ENCODE data around the gene YWHAQ. TPM values are rescaled to one million over a fixed set of nuclear protein-coding genes. Genes with fewer than 3 reads are reported as not detected.

YWHAQ gene
- total and polyA plus RNA-seq, 9 of the 15 experiments (the other 6 are each of a cell fraction or from before 2014, with no cell fraction given): 63.1 to 359 (median 203) TPM

DNA sequence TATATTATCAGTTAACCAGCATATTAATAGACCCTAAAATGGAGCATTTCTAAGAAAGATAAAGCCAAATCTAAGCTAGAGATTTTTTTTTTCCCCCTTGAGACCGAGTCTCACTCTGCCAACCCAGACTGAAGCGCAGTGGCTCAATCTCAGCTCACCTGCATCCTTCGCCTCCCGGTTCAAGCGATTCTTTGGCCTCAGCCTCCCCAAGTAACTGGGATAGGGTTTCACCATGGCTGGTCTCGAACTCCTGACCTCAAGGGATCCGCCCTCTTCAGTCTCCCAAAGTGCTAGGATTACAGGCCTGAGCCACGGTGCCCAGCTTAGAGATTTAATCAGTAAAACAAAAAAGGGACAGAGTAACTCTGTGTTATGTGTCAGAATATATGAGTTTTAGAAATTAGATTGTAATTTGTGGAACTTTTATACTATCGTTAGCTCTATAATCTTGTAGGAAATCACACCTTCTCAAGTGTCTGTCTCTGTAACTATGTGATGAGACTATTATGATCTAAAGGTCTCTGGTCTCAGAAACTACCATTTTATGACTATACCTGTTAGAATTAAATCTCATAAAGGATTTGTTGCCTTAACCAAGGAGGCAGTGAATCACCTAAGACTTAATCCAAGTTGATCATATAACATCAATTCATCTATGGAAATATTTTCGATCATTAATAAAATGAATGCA lies 34.0 kb downstream of the YWHAQ start:
- intact Hi-C loops (cut with micrococcal nuclease): no loop called here
- POLR2A ChIA-PET: interaction anchor here (1.0 to 1.8 kb wide), 5 partner anchors 9 to 42 kb away, joined by 3 to 6 read pairs (median 3); partner anchors contain the start of gene ADAM17
- TF ChIP-seq TFAM (CRISPR knock-in tag; conservative IDR thresholded peaks at IDR 0.05) (no peak), DPF2 (IDR thresholded peaks at IDR 0.05) (0 out of 2 replicates have a peak, but pooled peaks have one; percentile 15), GATA2 (CRISPR knock-in tag; IDR thresholded peaks at IDR 0.05) (peak; percentile 20; the same call in 1 of the 2 replicates), ADNP (tag; IDR thresholded peaks at IDR 0.05) (peak; percentile 83), MEF2D (tag; conservative IDR thresholded peaks at IDR 0.05; ENCODE audit: low read depth) (no peak), SMARCA4 (IDR thresholded peaks at IDR 0.05) (0 out of 2 replicates have a peak, but pooled peaks have one; percentile 13)
- TF ChIP-seq, protein P1, sequence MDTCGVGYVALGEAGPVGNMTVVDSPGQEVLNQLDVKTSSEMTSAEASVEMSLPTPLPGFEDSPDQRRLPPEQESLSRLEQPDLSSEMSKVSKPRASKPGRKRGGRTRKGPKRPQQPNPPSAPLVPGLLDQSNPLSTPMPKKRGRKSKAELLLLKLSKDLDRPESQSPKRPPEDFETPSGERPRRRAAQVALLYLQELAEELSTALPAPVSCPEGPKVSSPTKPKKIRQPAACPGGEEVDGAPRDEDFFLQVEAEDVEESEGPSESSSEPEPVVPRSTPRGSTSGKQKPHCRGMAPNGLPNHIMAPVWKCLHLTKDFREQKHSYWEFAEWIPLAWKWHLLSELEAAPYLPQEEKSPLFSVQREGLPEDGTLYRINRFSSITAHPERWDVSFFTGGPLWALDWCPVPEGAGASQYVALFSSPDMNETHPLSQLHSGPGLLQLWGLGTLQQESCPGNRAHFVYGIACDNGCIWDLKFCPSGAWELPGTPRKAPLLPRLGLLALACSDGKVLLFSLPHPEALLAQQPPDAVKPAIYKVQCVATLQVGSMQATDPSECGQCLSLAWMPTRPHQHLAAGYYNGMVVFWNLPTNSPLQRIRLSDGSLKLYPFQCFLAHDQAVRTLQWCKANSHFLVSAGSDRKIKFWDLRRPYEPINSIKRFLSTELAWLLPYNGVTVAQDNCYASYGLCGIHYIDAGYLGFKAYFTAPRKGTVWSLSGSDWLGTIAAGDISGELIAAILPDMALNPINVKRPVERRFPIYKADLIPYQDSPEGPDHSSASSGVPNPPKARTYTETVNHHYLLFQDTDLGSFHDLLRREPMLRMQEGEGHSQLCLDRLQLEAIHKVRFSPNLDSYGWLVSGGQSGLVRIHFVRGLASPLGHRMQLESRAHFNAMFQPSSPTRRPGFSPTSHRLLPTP (IDR thresholded peaks at IDR 0.05; ENCODE audit: borderline replicate concordance, extremely low read depth, insufficient read length): peak; percentile 42
- Histone ChIP-seq H3K4me1 (replicated peaks in 1 of 2; ENCODE audit: control insufficient read depth in 2 of 2, insufficient read depth in 2 of 2, low read length in 2 of 2) (peaks cover 5 to 20% of the 10 kb centered on the region in 2 experiments; a peak in 3 of 5 replicates), H4K20me1 (replicated peaks; ENCODE audit: control insufficient read depth, insufficient read depth, low read length) (no peaks in the 10 kb centered on the region; the same call in 1 of the 2 replicates), H3K27me3 (ENCODE audit: control insufficient read depth in 2 of 2, insufficient read depth in 2 of 2, low read length in 2 of 2) (no peaks in the 10 kb centered on the region), H3K4me3 (no peak overlapping the region), H3K9me1 (ENCODE audit: control insufficient read depth, insufficient read depth, low read length) (no peaks in the 10 kb centered on the region), H3K9me3 (replicated peaks; ENCODE audit: control insufficient read depth, insufficient read depth, low read depth, low read length) (no peaks in the 10 kb centered on the region; the same call in none of the 2 replicates), H3K4me2 (ENCODE audit: insufficient read depth, low read length) (0 out of 2 replicates have a peak overlapping the region, but pooled peaks have one; percentile 8), H3K79me2 (ENCODE audit: control insufficient read depth, insufficient read depth, low read length) (peaks cover 88% of the 10 kb centered on the region), H2AFZ (ENCODE audit: low read depth, low read length) (no peak overlapping the region), H3K36me3 (ENCODE audit: control insufficient read depth, insufficient read depth, low read length) (peaks cover 46% of the 10 kb centered on the region), H3K27ac (ENCODE audit: extremely low read depth, low read depth, low read length) (peak overlapping the region; percentile 5; the same call in 2 of the 3 replicates), H3K9ac (ENCODE audit: insufficient read depth in 1 of 2, low read depth in 2 of 2, low read length in 2 of 2) (no peak overlapping the region)
- FAIRE-seq (no peak), ATAC-seq (peak; percentile 56), DNase-seq (ENCODE audit: extremely low read depth in 1 of 4, low spot score in 3 of 4) (peak in 1 of 4 experiments; percentile 50)
- CTCF ChIA-PET (ENCODE audit: low intra/inter-chr PET ratio): no interaction called here
- BruUV-seq (replicated peaks): no TSS peak
- in situ Hi-C loops (cut with MboI): no loop called here
- WGBS (ENCODE audit: insufficient coverage, low coverage, missing lambda C conversion rate): 44% methylated on average over 10 of the region's 10 CpGs

All from K562 (cell line).